H1 (cell line): Measurements from ENCODE around the gene MCEMP1.

Source experiments
- CTCF ChIP-seq, 3 experiments: IDR thresholded peaks; 1 replicate in 2 of 3; 2 replicates in 1 of 3; pipeline versions ENCODE4 v1.5.1 to v1.6.1; 2011; ENCODE audit warnings: low read length in 3 of 3, mild to moderate bottlenecking in 3 of 3, inconsistent platforms in 2 of 3, low read depth in 1 of 3, moderate library complexity in 1 of 3; ENCODE audit not compliant: insufficient read depth in 1 of 3; ENCODE audit errors: control extremely low read depth in 1 of 3
- EZH2 ChIP-seq: fragments of 200-600 bp; sonication (generic); IDR thresholded peaks from 2 replicates; pipeline ENCODE4 v1.7.1; 2012; ENCODE audit warnings: low read depth, mild to moderate bottlenecking, moderate library complexity, low read length, inconsistent platforms; ENCODE audit not compliant: severe bottlenecking
- POLR2A ChIP-seq, 2 experiments: IDR thresholded peaks; 1 replicate in 1 of 2; 2 replicates in 1 of 2; pipeline ENCODE4 v1.6.1; 2011; ENCODE audit warnings: low read depth in 2 of 2, low read length in 2 of 2, mild to moderate bottlenecking in 2 of 2; ENCODE audit errors: control extremely low read depth in 1 of 2
- RXRA ChIP-seq: IDR thresholded peaks from 2 replicates; pipeline ENCODE4 v1.6.1; 2011; ENCODE audit warnings: low read depth, mild to moderate bottlenecking, low read length, moderate library complexity; ENCODE audit not compliant: insufficient read depth
- SIN3A ChIP-seq, 2 experiments: IDR thresholded peaks in 1 of 2; conservative IDR thresholded peaks in 1 of 2; 2 replicates each; pipeline ENCODE4 v1.6.1; 2011 to 2012; ENCODE audit warnings: low read length in 2 of 2, improper control_type of control experiment in 1 of 2, low read depth in 1 of 2, mild to moderate bottlenecking in 1 of 2

DNA sequence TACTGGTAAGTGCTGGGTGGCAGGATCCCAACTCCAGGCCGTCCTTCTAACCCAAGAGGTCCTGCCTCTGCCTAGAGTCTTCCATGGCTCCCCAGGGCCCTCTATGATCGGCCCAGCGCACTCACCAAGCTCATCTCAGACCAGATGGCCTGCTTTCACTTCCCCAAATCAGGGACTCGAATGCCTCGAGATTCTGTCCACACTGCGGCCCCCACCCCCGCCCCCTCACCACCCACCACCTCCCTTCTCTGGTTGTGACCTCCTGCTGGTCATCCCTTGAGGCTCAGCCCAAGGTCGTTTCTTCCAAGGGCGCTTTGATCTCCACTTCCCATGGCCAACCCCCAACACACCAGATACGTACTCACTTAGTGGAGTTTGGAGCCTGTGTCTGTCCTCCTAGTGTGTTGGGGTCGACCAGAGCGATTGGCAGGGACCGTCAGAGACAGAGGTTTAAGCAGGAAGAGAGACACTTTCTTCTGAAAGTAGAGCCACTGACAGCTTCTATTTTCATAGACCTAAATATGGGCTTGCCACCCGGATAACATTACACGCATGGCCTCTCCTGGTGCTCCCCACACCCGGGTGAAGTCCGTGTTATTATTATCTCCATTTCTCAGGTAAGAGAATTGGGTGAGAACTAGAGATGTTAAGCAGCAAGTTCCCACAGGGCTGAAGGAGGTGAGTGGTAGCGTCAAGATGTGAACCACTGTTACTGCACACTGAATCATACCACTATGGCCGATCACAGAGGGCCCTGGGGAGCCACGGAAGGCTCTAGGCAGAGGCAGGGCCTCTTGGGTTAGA lies 25.0 kb downstream of the MCEMP1 start, which contains the start of gene FCER2:
- TF ChIP-seq SIN3A (conservative IDR thresholded peaks at IDR 0.05 in 1 of 2, IDR thresholded peaks at IDR 0.05 in 1 of 2; ENCODE audit: low read depth in 1 of 2, low read length in 2 of 2) (no peak), EZH2 (no peak), CTCF (IDR thresholded peaks at IDR 0.05; ENCODE audit: control extremely low read depth in 1 of 3, insufficient read depth in 1 of 3, low read depth in 1 of 3, low read length in 3 of 3) (no peak), POLR2A (IDR thresholded peaks at IDR 0.05; ENCODE audit: control extremely low read depth in 1 of 2, low read depth in 2 of 2, low read length in 2 of 2) (no peak), RXRA (no peak)
